GDM1 (cell line): ENCODE data around the gene GPRC5C.
A peak's percentile ranks its signal among the peaks of the same experiment; 100 is the strongest.
"Not testable (repeated sequence)": the region's sequence is repeated elsewhere in the genome, so short reads cannot be mapped to it uniquely, and the experiment has no call there.

Experiments used
- DNase-seq: peaks from one replicate; lab custom pipeline; 2025; lab: John Stamatoyannopoulos, UW

Gene GPRC5C

GRCh38 chr17:74405311-74405710 lies 26.6 kb upstream of the GPRC5C start:
- DNase-seq = not testable (repeated sequence)

GRCh38 chr17:74407384-74407783 lies 24.5 kb upstream of the GPRC5C start:
- DNase-seq = no peak

GRCh38 chr17:74408262-74408661 lies 23.6 kb upstream of the GPRC5C start:
- DNase-seq = no peak

- no peak for DNase-seq
Measured at GRCh38 chr17:74408815-74409214, 23.1 kb upstream of the GPRC5C start.

GRCh38 chr17:74410001-74410443 lies 21.9 kb upstream of the GPRC5C start:
- peak; percentile 18 for DNase-seq

- no peak for DNase-seq
Measured at GRCh38 chr17:74412581-74412980, 19.3 kb upstream of the GPRC5C start.

- DNase-seq = no peak
Measured at GRCh38 chr17:74413491-74413890, 18.4 kb upstream of the GPRC5C start.

GRCh38 chr17:74414510-74414909 lies 17.4 kb upstream of the GPRC5C start:
- no peak for DNase-seq

- DNase-seq = no peak
Measured at GRCh38 chr17:74415608-74416396, 16.1 kb upstream of the GPRC5C start.

- DNase-seq = no peak
Measured at GRCh38 chr17:74417178-74418045, 14.5 kb upstream of the GPRC5C start.

GRCh38 chr17:74419928-74420411 lies 11.9 kb upstream of the GPRC5C start:
- DNase-seq = no peak

GRCh38 chr17:74424117-74424516 lies 7.8 kb upstream of the GPRC5C start:
- DNase-seq = no peak

- no peak for DNase-seq
Measured at GRCh38 chr17:74424657-74425056, 7.2 kb upstream of the GPRC5C start.

GRCh38 chr17:74426551-74427047 lies 5.3 kb upstream of the GPRC5C start:
- no peak for DNase-seq

GRCh38 chr17:74427048-74427762 lies 4.7 kb upstream of the GPRC5C start:
- DNase-seq = no peak

GRCh38 chr17:74427763-74428153 lies 4.1 kb upstream of the GPRC5C start:
- no peak for DNase-seq

GRCh38 chr17:74429604-74430384 lies 2.1 kb upstream of the GPRC5C start:
- no peak for DNase-seq

GRCh38 chr17:74430385-74430705 lies 1.5 kb upstream of the GPRC5C start:
- no peak for DNase-seq

GRCh38 chr17:74430706-74431567 lies 951 bp upstream of the GPRC5C start:
- no peak for DNase-seq

GRCh38 chr17:74432424-74432690 lies 469 bp downstream of the GPRC5C start:
- no peak for DNase-seq
